Keratinocyte (primary cell): ENCODE results near the gene HDAC3.

Experiments used
- EZH2 ChIP-seq: IDR thresholded peaks from one replicate; pipeline ENCODE4 v1.6.1; 2012; ENCODE audit warnings: inconsistent platforms, mild to moderate bottlenecking, low read length, moderate library complexity
- TF ChIP-seq, protein P1 (sequence below), 3 experiments: IDR thresholded peaks in 1 of 3; conservative IDR thresholded peaks in 1 of 3; optimal IDR thresholded peaks in 1 of 3; 2 replicates in 2 of 3; 3 replicates in 1 of 3; pipeline versions ENCODE3 to v1.5.1; 2011; ENCODE audit warnings: low read length in 3 of 3, mild to moderate bottlenecking in 3 of 3, moderate library complexity in 2 of 3, control low read depth in 1 of 3, inconsistent platforms in 1 of 3; ENCODE audit not compliant: insufficient read depth in 2 of 3; ENCODE audit errors: extremely low read depth in 1 of 3

DNA sequence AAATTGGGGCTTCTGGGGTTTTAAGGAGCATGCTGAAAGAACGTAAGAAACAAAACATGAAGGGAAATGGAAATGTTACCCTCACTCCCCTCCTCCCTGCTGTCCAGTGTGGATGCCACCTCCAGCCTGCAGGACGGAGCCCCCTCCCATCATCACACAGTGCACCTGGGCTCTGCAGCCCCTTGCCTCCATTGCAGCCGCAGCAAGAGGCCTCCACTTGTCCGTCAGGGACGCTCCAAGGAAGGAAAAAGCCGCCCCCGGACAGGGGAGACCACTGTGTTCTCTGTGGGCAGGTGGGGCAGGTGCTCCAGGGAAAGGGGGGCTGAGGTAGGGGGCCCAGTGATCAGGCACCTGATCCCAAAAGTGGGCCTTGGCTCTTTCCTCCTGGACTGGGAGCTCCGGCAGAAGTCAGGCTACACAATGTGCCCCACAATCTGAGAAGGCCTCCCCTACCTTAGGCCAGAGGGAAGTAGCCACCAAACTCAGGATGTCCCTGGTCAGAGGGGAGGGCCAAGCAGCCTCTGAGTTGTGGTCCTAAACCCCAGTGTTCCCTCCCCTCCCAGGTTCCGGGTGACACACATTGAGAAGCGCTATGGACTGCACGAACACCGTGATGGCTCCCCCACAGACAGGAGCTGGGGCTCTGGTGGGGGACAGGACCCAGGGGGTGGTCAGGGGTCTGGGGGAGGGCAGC, 2.9 kb upstream of the HDAC3 start:
- TF ChIP-seq, protein P1, sequence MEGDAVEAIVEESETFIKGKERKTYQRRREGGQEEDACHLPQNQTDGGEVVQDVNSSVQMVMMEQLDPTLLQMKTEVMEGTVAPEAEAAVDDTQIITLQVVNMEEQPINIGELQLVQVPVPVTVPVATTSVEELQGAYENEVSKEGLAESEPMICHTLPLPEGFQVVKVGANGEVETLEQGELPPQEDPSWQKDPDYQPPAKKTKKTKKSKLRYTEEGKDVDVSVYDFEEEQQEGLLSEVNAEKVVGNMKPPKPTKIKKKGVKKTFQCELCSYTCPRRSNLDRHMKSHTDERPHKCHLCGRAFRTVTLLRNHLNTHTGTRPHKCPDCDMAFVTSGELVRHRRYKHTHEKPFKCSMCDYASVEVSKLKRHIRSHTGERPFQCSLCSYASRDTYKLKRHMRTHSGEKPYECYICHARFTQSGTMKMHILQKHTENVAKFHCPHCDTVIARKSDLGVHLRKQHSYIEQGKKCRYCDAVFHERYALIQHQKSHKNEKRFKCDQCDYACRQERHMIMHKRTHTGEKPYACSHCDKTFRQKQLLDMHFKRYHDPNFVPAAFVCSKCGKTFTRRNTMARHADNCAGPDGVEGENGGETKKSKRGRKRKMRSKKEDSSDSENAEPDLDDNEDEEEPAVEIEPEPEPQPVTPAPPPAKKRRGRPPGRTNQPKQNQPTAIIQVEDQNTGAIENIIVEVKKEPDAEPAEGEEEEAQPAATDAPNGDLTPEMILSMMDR (optimal IDR thresholded peaks at IDR 0.05 in 1 of 3, IDR thresholded peaks at IDR 0.05 in 1 of 3, conservative IDR thresholded peaks at IDR 0.05 in 1 of 3; ENCODE audit: extremely low read depth in 1 of 3, insufficient read depth in 2 of 3, low read length in 3 of 3): no peak
- no peak for TF ChIP-seq EZH2
